ENCODE results near the gene ZNF195. TPM values are rescaled to one million over a fixed set of nuclear protein-coding genes. Genes with fewer than 3 reads are reported as not detected.
A peak's percentile ranks its signal among the peaks of the same experiment; 100 is the strongest.

Gene ZNF195
- total RNA-seq, 1 experiment from 2014 or later: 116 TPM

GRCh38 chr11:3370311-3370870, 8.6 kb downstream of the ZNF195 start:
- peaks cover 6% of the 10 kb centered on the region for H3K9me3 ChIP-seq (ENCODE audit: control insufficient read depth, low read depth, low read length)
- peaks cover under 1% of the 10 kb centered on the region for H3K79me1 ChIP-seq (ENCODE audit: insufficient read depth, low read depth, low read length, poor library complexity, severe bottlenecking)
- H3K79me2 ChIP-seq (ENCODE audit: insufficient read depth, low read length): peaks cover 29% of the 10 kb centered on the region
- WGBS (ENCODE audit: extremely low coverage, insufficient read length, low lambda C conversion rate): no CpG with 5 or more reads among the region's 9 CpGs
- no peak overlapping the region for H3K14ac ChIP-seq (ENCODE audit: insufficient read depth, low read length)
- no peak for DNase-seq
- no peak overlapping the region for H3K56ac ChIP-seq (ENCODE audit: insufficient read length, low read depth, low read length)
- Mint-ChIP-seq H3K4me3 (no peak overlapping the region), H3K36me3 (ENCODE audit: insufficient read depth in 1 of 3, low read depth in 3 of 3) (peaks cover 92 to 98% (median 94%) of the 10 kb centered on the region in 3 experiments), H3K27me3 (ENCODE audit: low read depth) (no peaks in the 10 kb centered on the region), H3K4me1 (peaks cover 5 to 23% of the 10 kb centered on the region in 2 experiments), H3K27ac (peak overlapping the region in 2 of 3 experiments; percentile 54 to 83; a peak in 3 of 7 replicates), H3K9me3 (peaks cover 7 to 37% of the 10 kb centered on the region in 2 experiments)
- H3K23ac ChIP-seq (ENCODE audit: insufficient read length, low read depth, low read length): no peak overlapping the region
- no peak overlapping the region for H3K18ac ChIP-seq (ENCODE audit: insufficient read length, low read depth, low read length)
- H2BK5ac ChIP-seq (ENCODE audit: insufficient read length, low read length): no peak overlapping the region
- no peak overlapping the region for H3T11ph ChIP-seq (ENCODE audit: low read length)
- H2BK12ac ChIP-seq (ENCODE audit: insufficient read length, low read depth, low read length): no peak overlapping the region
- no peak overlapping the region for H3K9ac ChIP-seq (ENCODE audit: extremely low read depth, insufficient read length, low read length)
- no peaks in the 10 kb centered on the region for H3K4me1 ChIP-seq (ENCODE audit: insufficient read depth, low read length)
- no peaks in the 10 kb centered on the region for H4K20me1 ChIP-seq (ENCODE audit: control insufficient read depth, insufficient read depth, insufficient read length)
- H3K4ac ChIP-seq (ENCODE audit: low read depth, low read length): no peak overlapping the region
- no peak overlapping the region for H2BK120ac ChIP-seq (ENCODE audit: low read depth, low read length, poor library complexity, severe bottlenecking)
- H4K5ac ChIP-seq (ENCODE audit: insufficient read length, low read depth, low read length): no peak overlapping the region
- H4K8ac ChIP-seq (replicated peaks; ENCODE audit: insufficient read length, low read depth, low read length): no peak overlapping the region
- H3K27ac ChIP-seq (ENCODE audit: insufficient read length, low read depth, low read length): no peak overlapping the region
- H2BK20ac ChIP-seq (ENCODE audit: low read depth, low read length, poor library complexity, severe bottlenecking): no peak overlapping the region
- H2AK5ac ChIP-seq (ENCODE audit: insufficient read length, low read length): no peak overlapping the region
- no peaks in the 10 kb centered on the region for H3K27me3 ChIP-seq (ENCODE audit: insufficient read depth, low read length)
- no peaks in the 10 kb centered on the region for H3K23me2 ChIP-seq (ENCODE audit: insufficient read length, low read depth, low read length, poor library complexity, severe bottlenecking)
- H2BK15ac ChIP-seq (ENCODE audit: low read depth, low read length): no peak overlapping the region
- H3K4me2 ChIP-seq (ENCODE audit: insufficient read depth, insufficient read length, low read length): no peak overlapping the region
- no peak overlapping the region for H2AFZ ChIP-seq (ENCODE audit: low read length)
- TF ChIP-seq, protein P1, sequence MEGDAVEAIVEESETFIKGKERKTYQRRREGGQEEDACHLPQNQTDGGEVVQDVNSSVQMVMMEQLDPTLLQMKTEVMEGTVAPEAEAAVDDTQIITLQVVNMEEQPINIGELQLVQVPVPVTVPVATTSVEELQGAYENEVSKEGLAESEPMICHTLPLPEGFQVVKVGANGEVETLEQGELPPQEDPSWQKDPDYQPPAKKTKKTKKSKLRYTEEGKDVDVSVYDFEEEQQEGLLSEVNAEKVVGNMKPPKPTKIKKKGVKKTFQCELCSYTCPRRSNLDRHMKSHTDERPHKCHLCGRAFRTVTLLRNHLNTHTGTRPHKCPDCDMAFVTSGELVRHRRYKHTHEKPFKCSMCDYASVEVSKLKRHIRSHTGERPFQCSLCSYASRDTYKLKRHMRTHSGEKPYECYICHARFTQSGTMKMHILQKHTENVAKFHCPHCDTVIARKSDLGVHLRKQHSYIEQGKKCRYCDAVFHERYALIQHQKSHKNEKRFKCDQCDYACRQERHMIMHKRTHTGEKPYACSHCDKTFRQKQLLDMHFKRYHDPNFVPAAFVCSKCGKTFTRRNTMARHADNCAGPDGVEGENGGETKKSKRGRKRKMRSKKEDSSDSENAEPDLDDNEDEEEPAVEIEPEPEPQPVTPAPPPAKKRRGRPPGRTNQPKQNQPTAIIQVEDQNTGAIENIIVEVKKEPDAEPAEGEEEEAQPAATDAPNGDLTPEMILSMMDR (conservative IDR thresholded peaks at IDR 0.05): no peak
- H4K91ac ChIP-seq (ENCODE audit: insufficient read length, low read depth, low read length): no peak overlapping the region

Data from H9 (cell line).